Osteoblast (primary cell): Measurements from ENCODE around the gene ADAMTS2. TPM values are rescaled to one million over a fixed set of nuclear protein-coding genes. Genes with fewer than 3 reads are reported as not detected.
A peak's percentile ranks its signal among the peaks of the same experiment; 100 is the strongest.

Source experiments
- DNase-seq: peaks from one replicate; pipeline ENCODE4 v3.0.0; 2011; ENCODE audit warnings: low spot score, mixed read lengths; ENCODE audit not compliant: insufficient read length; ENCODE audit errors: missing footprints
- H2AFZ ChIP-seq: 2 replicates; pipeline ENCODE4 v1.6.0; 2011; ENCODE audit warnings: mild to moderate bottlenecking, low read length
- H3K27ac ChIP-seq: 2 replicates; pipeline ENCODE4 v1.5.1; 2011; ENCODE audit warnings: mild to moderate bottlenecking, low read depth, low read length, moderate library complexity
- H3K27me3 ChIP-seq: 2 replicates; pipeline ENCODE4 v1.6.0; 2012; ENCODE audit warnings: mild to moderate bottlenecking, control low read depth, inconsistent platforms, low read length, moderate library complexity; ENCODE audit not compliant: insufficient read depth
- H3K36me3 ChIP-seq: 2 replicates; pipeline ENCODE4 v1.5.1; 2011; ENCODE audit warnings: mild to moderate bottlenecking, low read length, control low read depth, moderate library complexity; ENCODE audit not compliant: insufficient read depth
- H3K4me1 ChIP-seq: 2 replicates; pipeline ENCODE4 v1.5.1; 2011; ENCODE audit warnings: mild to moderate bottlenecking, low read length, control low read depth, moderate library complexity; ENCODE audit not compliant: insufficient read depth
- H3K4me2 ChIP-seq: 2 replicates; pipeline ENCODE4 v1.6.0; 2011; ENCODE audit warnings: mild to moderate bottlenecking, low read length; ENCODE audit not compliant: insufficient read depth
- H3K4me3 ChIP-seq: fragments of 200-600 bp; sonication (generic); 3 replicates; pipeline ENCODE4 v1.5.1; 2012; ENCODE audit warnings: mild to moderate bottlenecking, low read length, inconsistent platforms; ENCODE audit not compliant: insufficient read depth
- H3K79me2 ChIP-seq: 2 replicates; pipeline ENCODE4 v1.6.0; 2012; ENCODE audit warnings: mild to moderate bottlenecking, low read length, control low read depth, inconsistent platforms; ENCODE audit not compliant: insufficient read depth
- H3K9me3 ChIP-seq: 2 replicates; pipeline ENCODE4 v1.5.1; 2011; ENCODE audit warnings: low read depth, low read length, control low read depth
- H4K20me1 ChIP-seq: 2 replicates; pipeline ENCODE4 v1.6.0; 2012; ENCODE audit warnings: mild to moderate bottlenecking, low read length, control low read depth; ENCODE audit not compliant: insufficient read depth
- total RNA-seq: library from RNA; depleted of rRNA; stranded (reverse); fragments of >200 nt; gene quantifications from 2 replicates; pipeline ENCODE4 v1.2.3, GENCODE V29; 2012
- TF ChIP-seq, protein P1 (sequence below): IDR thresholded peaks from 2 replicates; pipeline ENCODE4 v1.5.1; 2011; ENCODE audit warnings: mild to moderate bottlenecking, low read depth, low read length, moderate library complexity; ENCODE audit errors: extremely low read depth

Gene ADAMTS2
- total RNA-seq, 1 donor: 144 TPM

DNA sequence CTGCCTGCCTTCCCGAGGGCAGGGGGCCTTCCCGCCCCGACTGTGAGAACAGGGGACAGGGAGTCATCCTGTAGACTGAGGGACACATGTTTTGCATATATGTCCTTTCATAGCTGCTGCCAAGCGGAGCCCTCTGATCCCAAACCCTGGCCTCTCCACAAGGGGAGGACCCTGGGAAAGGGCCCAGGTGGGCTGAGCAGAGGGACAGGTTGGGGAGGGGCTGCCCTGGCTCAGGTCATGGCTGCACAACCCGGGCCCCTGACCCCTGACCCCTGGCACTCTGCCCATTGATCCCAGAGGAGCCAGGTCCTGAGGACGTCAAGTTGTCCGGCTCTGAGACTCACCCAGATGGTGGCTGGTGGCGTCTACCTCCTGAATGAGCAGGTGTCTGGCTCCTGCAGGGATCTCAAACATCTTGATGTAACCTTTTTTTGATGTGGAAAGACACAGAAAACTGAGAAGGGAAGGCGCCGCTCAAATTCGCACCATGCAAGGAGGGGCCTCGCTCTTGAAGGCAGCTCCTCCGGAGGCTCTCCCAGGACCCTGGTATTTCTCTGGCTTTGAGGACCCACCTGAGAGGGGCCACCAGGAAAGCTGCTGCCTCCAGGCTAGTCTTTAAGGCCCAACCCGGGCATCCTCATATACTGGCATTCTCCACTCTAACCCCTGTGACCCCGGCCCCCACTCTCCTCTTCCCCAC, 213.2 kb downstream of the ADAMTS2 start:
- H4K20me1 ChIP-seq: peaks cover 4% of the 10 kb centered on the region
- no peaks in the 10 kb centered on the region for H3K27me3 ChIP-seq
- H3K9me3 ChIP-seq: no peaks in the 10 kb centered on the region
- no peaks in the 10 kb centered on the region for H3K4me1 ChIP-seq
- DNase-seq: peak; percentile 57
- H3K36me3 ChIP-seq: peaks cover 57% of the 10 kb centered on the region
- no peak overlapping the region for H3K4me3 ChIP-seq
- H3K27ac ChIP-seq: no peak overlapping the region
- H3K4me2 ChIP-seq: no peak overlapping the region
- no peaks in the 10 kb centered on the region for H3K79me2 ChIP-seq
- no peak overlapping the region for H2AFZ ChIP-seq
- TF ChIP-seq, protein P1, sequence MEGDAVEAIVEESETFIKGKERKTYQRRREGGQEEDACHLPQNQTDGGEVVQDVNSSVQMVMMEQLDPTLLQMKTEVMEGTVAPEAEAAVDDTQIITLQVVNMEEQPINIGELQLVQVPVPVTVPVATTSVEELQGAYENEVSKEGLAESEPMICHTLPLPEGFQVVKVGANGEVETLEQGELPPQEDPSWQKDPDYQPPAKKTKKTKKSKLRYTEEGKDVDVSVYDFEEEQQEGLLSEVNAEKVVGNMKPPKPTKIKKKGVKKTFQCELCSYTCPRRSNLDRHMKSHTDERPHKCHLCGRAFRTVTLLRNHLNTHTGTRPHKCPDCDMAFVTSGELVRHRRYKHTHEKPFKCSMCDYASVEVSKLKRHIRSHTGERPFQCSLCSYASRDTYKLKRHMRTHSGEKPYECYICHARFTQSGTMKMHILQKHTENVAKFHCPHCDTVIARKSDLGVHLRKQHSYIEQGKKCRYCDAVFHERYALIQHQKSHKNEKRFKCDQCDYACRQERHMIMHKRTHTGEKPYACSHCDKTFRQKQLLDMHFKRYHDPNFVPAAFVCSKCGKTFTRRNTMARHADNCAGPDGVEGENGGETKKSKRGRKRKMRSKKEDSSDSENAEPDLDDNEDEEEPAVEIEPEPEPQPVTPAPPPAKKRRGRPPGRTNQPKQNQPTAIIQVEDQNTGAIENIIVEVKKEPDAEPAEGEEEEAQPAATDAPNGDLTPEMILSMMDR: no peak

DNA sequence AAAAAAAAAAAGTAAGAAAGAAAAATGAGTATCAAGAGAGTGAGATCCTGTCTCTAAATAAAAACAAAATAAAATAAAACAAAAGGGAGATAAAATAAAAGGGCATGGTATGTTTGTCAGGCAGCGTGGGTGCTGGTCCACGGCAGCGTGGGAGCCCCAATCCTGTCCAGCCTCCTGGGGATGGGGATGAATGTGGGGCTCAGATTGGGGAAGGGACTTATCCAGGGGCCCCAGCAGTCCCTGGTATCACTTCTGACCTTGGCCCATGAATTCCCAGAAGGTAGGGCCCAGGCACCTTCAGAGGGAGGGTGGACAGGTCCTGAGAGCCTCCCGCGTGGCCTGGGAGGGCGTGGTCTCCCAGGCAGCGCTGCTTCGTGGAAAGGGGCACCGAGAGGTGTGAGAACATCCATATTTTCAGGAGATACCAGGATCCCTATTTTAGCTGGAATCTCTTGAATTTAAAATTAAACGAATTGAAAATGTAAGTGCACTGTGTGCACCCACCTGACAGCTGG, 213.9 kb downstream of the ADAMTS2 start:
- no peak overlapping the region for H2AFZ ChIP-seq
- H3K4me3 ChIP-seq: no peak overlapping the region
- H4K20me1 ChIP-seq: peaks cover 4% of the 10 kb centered on the region
- H3K36me3 ChIP-seq: peaks cover 56% of the 10 kb centered on the region
- H3K9me3 ChIP-seq: no peaks in the 10 kb centered on the region
- H3K4me2 ChIP-seq: no peak overlapping the region
- TF ChIP-seq, protein P1: no peak
- H3K27me3 ChIP-seq: no peaks in the 10 kb centered on the region
- peak; percentile 86 for DNase-seq
- H3K4me1 ChIP-seq: no peaks in the 10 kb centered on the region
- H3K27ac ChIP-seq: no peak overlapping the region
- no peaks in the 10 kb centered on the region for H3K79me2 ChIP-seq

DNA sequence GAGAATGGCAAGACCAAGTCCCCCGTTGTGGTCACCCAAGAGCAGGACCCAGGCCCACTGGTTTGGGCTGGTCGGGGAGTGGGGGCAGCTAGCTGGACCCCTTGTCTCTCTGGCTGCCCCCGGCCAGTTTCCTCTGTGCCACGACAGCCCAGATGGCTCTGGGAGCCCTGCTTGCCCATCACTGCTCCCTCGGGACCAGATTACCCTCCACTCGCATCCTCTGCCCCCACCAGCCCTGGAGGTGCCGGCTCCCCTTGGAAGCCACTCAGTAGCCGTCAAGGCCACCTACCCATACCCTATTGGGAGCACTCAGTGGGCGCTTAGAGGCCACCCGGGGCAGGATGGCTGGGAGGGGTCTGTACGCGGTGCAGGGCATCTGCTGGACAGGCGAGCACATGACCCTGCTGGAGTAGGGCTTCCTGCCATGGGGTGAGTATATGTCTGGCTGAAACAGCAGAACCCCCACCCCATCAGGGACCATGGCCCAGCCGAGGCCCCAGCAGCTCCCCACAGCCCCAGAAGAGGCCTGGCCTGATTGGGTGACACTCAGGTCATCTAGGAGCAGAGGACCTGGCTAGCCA, 215.1 kb downstream of the ADAMTS2 start:
- H4K20me1 ChIP-seq: peaks cover 4% of the 10 kb centered on the region
- no peak overlapping the region for H3K4me2 ChIP-seq
- peaks cover 52% of the 10 kb centered on the region for H3K36me3 ChIP-seq
- no peaks in the 10 kb centered on the region for H3K9me3 ChIP-seq
- no peak overlapping the region for H3K27ac ChIP-seq
- no peaks in the 10 kb centered on the region for H3K4me1 ChIP-seq
- no peaks in the 10 kb centered on the region for H3K27me3 ChIP-seq
- H2AFZ ChIP-seq: no peak overlapping the region
- peak; percentile 61 for DNase-seq
- no peak overlapping the region for H3K4me3 ChIP-seq
- H3K79me2 ChIP-seq: no peaks in the 10 kb centered on the region
- TF ChIP-seq, protein P1: no peak

DNA sequence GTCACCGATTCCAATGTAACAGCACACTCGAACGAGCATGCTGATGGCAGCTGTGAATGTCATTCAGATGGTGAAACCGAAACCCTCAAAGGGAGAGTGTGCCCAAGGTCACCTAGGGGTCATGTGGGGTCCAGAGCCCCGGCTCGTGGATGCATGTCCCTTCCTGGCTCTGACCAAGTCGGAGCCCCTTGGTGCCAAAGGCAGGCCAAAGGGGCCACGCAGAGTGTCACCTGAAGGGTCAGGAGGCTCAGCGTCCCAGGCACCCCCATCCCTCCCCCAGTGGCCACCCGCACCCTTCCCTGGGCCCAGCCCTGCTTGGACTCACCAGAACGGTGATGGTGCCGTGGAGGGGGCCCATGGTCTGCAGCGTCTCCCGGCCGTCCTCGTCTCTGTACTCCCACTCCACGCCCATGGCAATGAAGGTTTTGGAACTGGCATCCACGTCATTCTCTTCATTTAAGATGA, 215.6 kb downstream of the ADAMTS2 start:
- H3K4me2 ChIP-seq: no peak overlapping the region
- H3K79me2 ChIP-seq: no peaks in the 10 kb centered on the region
- H3K27ac ChIP-seq: no peak overlapping the region
- H3K4me3 ChIP-seq: no peak overlapping the region
- peak; percentile 74 for DNase-seq
- peaks cover 4% of the 10 kb centered on the region for H4K20me1 ChIP-seq
- no peaks in the 10 kb centered on the region for H3K27me3 ChIP-seq
- no peaks in the 10 kb centered on the region for H3K9me3 ChIP-seq
- TF ChIP-seq, protein P1: no peak
- no peaks in the 10 kb centered on the region for H3K4me1 ChIP-seq
- H3K36me3 ChIP-seq: peaks cover 56% of the 10 kb centered on the region
- no peak overlapping the region for H2AFZ ChIP-seq
